MCF 10A (cell line): ENCODE results near the gene ARCN1. TPM values are rescaled to one million over a fixed set of nuclear protein-coding genes. Genes with fewer than 3 reads are reported as not detected.
A peak's percentile ranks its signal among the peaks of the same experiment; 100 is the strongest.

Experiments used
- BruUV-seq: library from RNA; stranded (reverse); fragments of 400-500 nt; replicated peaks from 2 replicates; lab custom pipeline; 2021; lab: Mats Ljungman, UMichigan
- CTCF ChIA-PET: fragments of 300-600 bp; sonication (Branson Sonifier 250); formaldehyde crosslinking; extraction: SDS; loops from one replicate; lab custom pipeline; 2021; ENCODE audit warnings: antibody characterized with exemption, inconsistent platforms; lab: Yijun Ruan, JAX
- POLR2A ChIA-PET: fragments of 300-600, 350-650 bp; sonication (Branson Sonifier 250); formaldehyde crosslinking; extraction: SDS; loops from one replicate; lab custom pipeline; 2020; ENCODE audit warnings: antibody characterized with exemption, inconsistent platforms; lab: Yijun Ruan, JAX
- DNase-seq: peaks from one replicate; pipeline ENCODE4 v3.0.0-alpha.2; 2018; ENCODE audit not compliant: unreplicated experiment
- H3K27ac Mint-ChIP-seq: one replicate; pipeline ENCODE4 v1.8.0; 2022; ENCODE audit warnings: mild to moderate bottlenecking, low read depth, mixed read lengths; ENCODE audit not compliant: unreplicated experiment
- H3K27me3 Mint-ChIP-seq: one replicate; pipeline ENCODE4 v1.8.0; 2022; ENCODE audit warnings: mixed read lengths; ENCODE audit not compliant: insufficient read depth, unreplicated experiment
- H3K36me3 Mint-ChIP-seq: one replicate; pipeline ENCODE4 v1.8.0; 2022; ENCODE audit warnings: mild to moderate bottlenecking, moderate library complexity, mixed read lengths; ENCODE audit not compliant: insufficient read depth, unreplicated experiment
- H3K4me1 Mint-ChIP-seq: one replicate; pipeline ENCODE4 v1.8.0; 2022; ENCODE audit warnings: mixed read lengths; ENCODE audit not compliant: insufficient read depth, unreplicated experiment
- H3K4me3 Mint-ChIP-seq: one replicate; pipeline ENCODE4 v1.8.0; 2022; ENCODE audit warnings: mild to moderate bottlenecking, moderate library complexity, mixed read lengths; ENCODE audit not compliant: unreplicated experiment
- H3K9me3 Mint-ChIP-seq: one replicate; pipeline ENCODE4 v1.8.0; 2022; ENCODE audit warnings: mixed read lengths; ENCODE audit not compliant: unreplicated experiment
- intact Hi-C: fragments of 100-400 bp; cut with micrococcal nuclease; formaldehyde crosslinking; loops from 2 replicates; pipeline ENCODE4 v1.14.1; 2022
- total RNA-seq: library from RNA; stranded (reverse); gene quantifications from 2 replicates; pipeline ENCODE4 v1.2.3, GENCODE V29; 2022
- TF ChIP-seq, protein P1 (sequence below): fragments of 200-600 bp; IDR thresholded peaks from one replicate; pipeline ENCODE4 v1.8.0; 2022; ENCODE audit warnings: antibody characterized with exemption, mild to moderate bottlenecking; ENCODE audit not compliant: unreplicated experiment

Gene ARCN1
- total RNA-seq, 1 experiment from 2014 or later, result 164 TPM

DNA sequence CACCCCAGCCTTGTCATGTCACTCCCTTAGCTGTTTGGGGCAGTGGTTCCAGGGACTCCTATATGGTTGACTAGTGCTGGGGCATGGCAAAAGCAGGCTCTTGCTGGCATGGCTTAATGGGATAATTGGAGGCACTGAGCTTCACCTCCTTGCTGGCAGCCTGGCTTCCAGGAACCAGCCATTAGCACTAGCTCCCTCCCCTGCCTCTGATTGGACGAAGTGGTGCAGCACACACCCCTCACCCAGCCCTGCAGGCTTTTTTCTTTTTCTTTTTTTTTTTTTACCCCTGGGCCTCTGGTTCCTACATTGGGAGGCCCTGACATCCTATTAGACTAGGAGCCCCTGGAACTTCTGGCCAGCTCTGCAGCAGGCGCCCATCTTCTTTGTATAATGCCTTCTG is 53.8 kb downstream of the ARCN1 start:
- H3K27ac Mint-ChIP-seq, result peak overlapping the region; percentile 88

DNA sequence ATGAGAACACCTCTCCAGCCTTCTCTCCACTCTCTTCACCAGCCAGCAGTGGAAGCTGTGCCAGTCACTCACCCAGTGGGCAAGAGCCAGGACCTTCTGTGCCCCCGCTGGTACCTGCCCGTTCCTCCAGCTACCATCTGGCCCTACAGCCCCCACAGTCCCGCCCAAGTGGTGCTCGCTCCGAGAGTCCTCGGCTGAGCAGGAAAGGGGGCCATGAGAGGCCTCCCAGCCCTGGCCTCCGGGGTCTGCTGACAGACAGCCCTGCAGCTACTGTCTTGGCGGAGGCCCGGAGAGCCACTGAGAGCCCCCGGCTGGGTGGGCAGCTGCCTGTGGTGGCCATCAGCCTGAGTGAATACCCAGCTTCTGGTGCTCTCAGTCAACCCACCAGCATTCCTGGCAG is 55.4 kb downstream of the ARCN1 start:
- Mint-ChIP-seq H3K36me3 (peaks cover 42% of the 10 kb centered on the region), H3K9me3 (no peaks in the 10 kb centered on the region), H3K4me1 (peaks cover 43% of the 10 kb centered on the region), H3K4me3 (no peak overlapping the region), H3K27ac (no peak overlapping the region), H3K27me3 (no peaks in the 10 kb centered on the region)
- POLR2A ChIA-PET, result interaction anchor here (0.7 to 10.3 kb wide), 3 partner anchors 9 to 493 kb away, joined by 4 to 132 read pairs (median 113); partner anchors contain the start of gene PHLDB1
- CTCF ChIA-PET, result interaction anchor here (0.5 to 1.5 kb wide), 4 partner anchors 8 to 61 kb away, joined by 3 to 5 read pairs (median 4); no protein-coding TSS in a partner anchor
- DNase-seq, result no peak
- no TSS peak for BruUV-seq
- TF ChIP-seq, protein P1, sequence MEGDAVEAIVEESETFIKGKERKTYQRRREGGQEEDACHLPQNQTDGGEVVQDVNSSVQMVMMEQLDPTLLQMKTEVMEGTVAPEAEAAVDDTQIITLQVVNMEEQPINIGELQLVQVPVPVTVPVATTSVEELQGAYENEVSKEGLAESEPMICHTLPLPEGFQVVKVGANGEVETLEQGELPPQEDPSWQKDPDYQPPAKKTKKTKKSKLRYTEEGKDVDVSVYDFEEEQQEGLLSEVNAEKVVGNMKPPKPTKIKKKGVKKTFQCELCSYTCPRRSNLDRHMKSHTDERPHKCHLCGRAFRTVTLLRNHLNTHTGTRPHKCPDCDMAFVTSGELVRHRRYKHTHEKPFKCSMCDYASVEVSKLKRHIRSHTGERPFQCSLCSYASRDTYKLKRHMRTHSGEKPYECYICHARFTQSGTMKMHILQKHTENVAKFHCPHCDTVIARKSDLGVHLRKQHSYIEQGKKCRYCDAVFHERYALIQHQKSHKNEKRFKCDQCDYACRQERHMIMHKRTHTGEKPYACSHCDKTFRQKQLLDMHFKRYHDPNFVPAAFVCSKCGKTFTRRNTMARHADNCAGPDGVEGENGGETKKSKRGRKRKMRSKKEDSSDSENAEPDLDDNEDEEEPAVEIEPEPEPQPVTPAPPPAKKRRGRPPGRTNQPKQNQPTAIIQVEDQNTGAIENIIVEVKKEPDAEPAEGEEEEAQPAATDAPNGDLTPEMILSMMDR, result no peak
- intact Hi-C loops, result no loop called here

More for the DNA sequence above, 53.8 kb downstream of the ARCN1 start:
- ChIA-PET POLR2A (interaction anchor here (0.8 to 10.3 kb wide), 5 partner anchors 11 to 364 kb away, joined by 3 to 132 read pairs (median 6); partner anchors contain the start of genes ARCN1 and PHLDB1), CTCF (interaction anchor here (0.7 to 2.2 kb wide), 5 partner anchors 10 to 31 kb away, joined by 3 to 5 read pairs (median 4); no protein-coding TSS in a partner anchor)
- H3K4me3 Mint-ChIP-seq, result no peak overlapping the region
- H3K9me3 Mint-ChIP-seq, result no peaks in the 10 kb centered on the region
- intact Hi-C loops, result no loop called here
- DNase-seq, result no peak
- H3K4me1 Mint-ChIP-seq, result peaks cover 53% of the 10 kb centered on the region
- H3K27me3 Mint-ChIP-seq, result no peaks in the 10 kb centered on the region
- BruUV-seq, result no TSS peak
- TF ChIP-seq, protein P1, result no peak
- H3K36me3 Mint-ChIP-seq, result peaks cover 32% of the 10 kb centered on the region

DNA sequence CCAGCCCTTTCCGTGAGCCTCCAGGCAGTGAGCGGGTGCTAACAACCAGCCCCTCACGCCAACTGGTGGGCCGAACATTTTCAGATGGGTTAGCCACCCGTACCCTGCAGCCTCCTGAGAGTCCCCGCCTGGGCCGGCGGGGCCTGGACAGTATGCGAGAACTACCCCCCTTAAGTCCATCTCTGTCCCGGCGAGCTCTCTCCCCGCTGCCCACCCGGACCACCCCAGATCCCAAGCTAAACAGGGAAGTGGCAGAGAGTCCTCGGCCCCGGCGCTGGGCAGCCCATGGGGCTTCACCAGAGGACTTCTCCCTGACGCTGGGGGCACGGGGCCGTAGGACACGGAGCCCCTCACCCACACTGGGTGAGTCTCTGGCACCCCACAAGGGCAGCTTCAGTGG is 55.8 kb downstream of the ARCN1 start:
- Mint-ChIP-seq H3K9me3 (no peaks in the 10 kb centered on the region), H3K4me1 (peaks cover 42% of the 10 kb centered on the region), H3K27me3 (no peaks in the 10 kb centered on the region), H3K36me3 (peaks cover 46% of the 10 kb centered on the region), H3K4me3 (no peak overlapping the region), H3K27ac (no peak overlapping the region)
- intact Hi-C loops, result no loop called here
- no peak for DNase-seq
- TF ChIP-seq, protein P1, result no peak
- POLR2A ChIA-PET, result interaction anchor here (0.7 kb wide), 1 partner anchor 493 kb away, joined by 4 read pairs; no protein-coding TSS in a partner anchor
- no TSS peak for BruUV-seq
- CTCF ChIA-PET, result interaction anchor here (0.6 to 1.0 kb wide), 2 partner anchors 17 to 31 kb away, joined by 3 read pairs; no protein-coding TSS in a partner anchor

DNA sequence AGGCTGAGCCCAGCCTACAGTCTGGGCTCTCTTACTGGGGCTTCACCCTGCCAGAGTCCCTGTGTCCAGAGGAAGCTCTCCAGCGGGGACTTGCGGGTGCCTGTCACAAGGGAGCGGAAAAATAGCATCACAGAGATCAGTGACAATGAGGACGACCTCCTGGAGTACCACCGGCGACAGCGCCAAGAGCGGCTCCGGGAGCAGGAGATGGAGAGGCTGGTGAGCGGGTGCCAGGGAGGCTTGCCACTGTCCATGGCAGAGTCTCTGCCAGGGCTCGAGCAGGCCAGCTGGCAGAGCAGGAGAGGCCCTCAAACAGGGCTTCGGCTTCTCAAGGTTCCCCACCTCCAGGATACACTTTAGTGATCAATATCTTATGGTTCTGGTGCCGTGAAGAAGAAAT is 56.2 kb downstream of the ARCN1 start:
- peaks cover 49% of the 10 kb centered on the region for H3K36me3 Mint-ChIP-seq
- no peaks in the 10 kb centered on the region for H3K9me3 Mint-ChIP-seq
- intact Hi-C loops, result no loop called here
- H3K4me3 Mint-ChIP-seq, result no peak overlapping the region
- no peak for DNase-seq
- no TSS peak for BruUV-seq
- no peak overlapping the region for H3K27ac Mint-ChIP-seq
- H3K4me1 Mint-ChIP-seq, result peaks cover 40% of the 10 kb centered on the region
- POLR2A ChIA-PET, result no interaction called here
- CTCF ChIA-PET, result interaction anchor here (0.6 to 1.7 kb wide), 4 partner anchors 11 to 61 kb away, joined by 3 to 6 read pairs (median 4); no protein-coding TSS in a partner anchor
- TF ChIP-seq, protein P1, result no peak
- H3K27me3 Mint-ChIP-seq, result no peaks in the 10 kb centered on the region
